Dermis microvascular lymphatic vessel endothelial cell (primary cell): ENCODE results near the gene NCKAP5. TPM values are rescaled to one million over a fixed set of nuclear protein-coding genes. Genes with fewer than 3 reads are reported as not detected.
A peak's percentile ranks its signal among the peaks of the same experiment; 100 is the strongest.
"Not testable (repeated sequence)": the region's sequence is repeated elsewhere in the genome, so short reads cannot be mapped to it uniquely, and the experiment has no call there.

Experiments used
- DNase-seq, 2 donors: peaks; one replicate each; pipeline versions ENCODE4 v3.0.0 to v3.0.0-alpha.2; 2010; ENCODE audit warnings: low read depth in 2 of 2
- total RNA-seq: library from RNA; depleted of rRNA; stranded (reverse); fragments of >200 nt; gene quantifications from 2 replicates; pipeline ENCODE4 v1.2.1, GENCODE V29; 2014

Gene NCKAP5
- total RNA-seq, 1 donor from 2014 or later, result under 0.01 TPM

GRCh38 chr2:133497951-133498565, 70.2 kb downstream of the NCKAP5 start:
- DNase-seq, result no peak

- no peak for DNase-seq
Measured at GRCh38 chr2:133497270-133497893, 70.9 kb downstream of the NCKAP5 start.

- no peak for DNase-seq
Measured at GRCh38 chr2:133496501-133497269, 71.6 kb downstream of the NCKAP5 start.

- DNase-seq, result no peak
Measured at GRCh38 chr2:133495226-133495625, 73.0 kb downstream of the NCKAP5 start.

GRCh38 chr2:133492719-133493380, 75.4 kb downstream of the NCKAP5 start:
- no peak for DNase-seq

GRCh38 chr2:133490411-133490980, 77.8 kb downstream of the NCKAP5 start:
- DNase-seq, result no peak

GRCh38 chr2:133489641-133490410, 78.4 kb downstream of the NCKAP5 start:
- DNase-seq, result no peak

GRCh38 chr2:133489146-133489545, 79.1 kb downstream of the NCKAP5 start:
- DNase-seq, result no peak

GRCh38 chr2:133486771-133487191, 81.5 kb downstream of the NCKAP5 start:
- DNase-seq, result peak in 1 of 2 donors; percentile 43

- DNase-seq, result no peak
Measured at GRCh38 chr2:133485868-133486267, 82.4 kb downstream of the NCKAP5 start.

- DNase-seq, result no peak
Measured at GRCh38 chr2:133484784-133485183, 83.5 kb downstream of the NCKAP5 start.

GRCh38 chr2:133484106-133484505, 84.2 kb downstream of the NCKAP5 start:
- no peak for DNase-seq

- no peak for DNase-seq
Measured at GRCh38 chr2:133483181-133483580, 85.1 kb downstream of the NCKAP5 start.

- no peak for DNase-seq
Measured at GRCh38 chr2:133480707-133481429, 87.4 kb downstream of the NCKAP5 start.

GRCh38 chr2:133477616-133477990, 90.7 kb downstream of the NCKAP5 start:
- DNase-seq, result no peak

GRCh38 chr2:133476931-133477615, 91.2 kb downstream of the NCKAP5 start:
- DNase-seq, result no peak

- DNase-seq, result no peak
Measured at GRCh38 chr2:133476286-133476685, 92.0 kb downstream of the NCKAP5 start.

- DNase-seq, result no peak
Measured at GRCh38 chr2:133475610-133476009, 92.7 kb downstream of the NCKAP5 start.

- not testable (repeated sequence) for DNase-seq
Measured at GRCh38 chr2:133470446-133470845, 97.8 kb downstream of the NCKAP5 start.

GRCh38 chr2:133462811-133463210, 105.5 kb downstream of the NCKAP5 start:
- no peak for DNase-seq
